ENCODE results near the gene ZNF598.
A peak's percentile ranks its signal among the peaks of the same experiment; 100 is the strongest.

Gene ZNF598

GRCh38 chr16:2009791-2010510 lies at the start of gene ZNF598:
ZNF598 (minus strand) TSS chr16:2009821.
- peak; percentile 25 for DNase-seq

DNA sequence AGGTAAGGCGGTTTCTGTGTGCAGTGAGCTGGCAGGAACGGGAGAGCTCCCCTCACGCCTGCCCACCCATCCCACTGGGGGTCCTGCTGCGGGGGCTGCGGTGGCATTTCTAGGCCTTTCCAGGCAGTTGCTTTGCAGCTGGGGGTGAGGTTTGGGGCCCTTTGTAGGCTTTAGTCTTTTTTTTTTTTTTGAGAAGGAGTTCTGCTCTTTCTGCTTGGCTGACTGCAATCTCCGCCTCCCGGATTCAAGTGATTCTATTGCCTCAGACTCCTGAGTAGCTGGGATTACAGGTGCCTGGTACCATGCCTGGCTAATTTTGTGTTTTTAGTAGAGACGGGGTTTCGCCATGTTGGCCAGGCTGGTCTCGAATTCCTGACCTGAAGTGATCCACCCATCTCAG lies 49.3 kb upstream of the ZNF598 start:
- DNase-seq = no peak

- no peak for DNase-seq
These were observed 48.8 kb upstream of the ZNF598 start for GRCh38 chr16:2058420-2058819.

- DNase-seq = no peak
These were observed 47.8 kb upstream of the ZNF598 start for GRCh38 chr16:2057438-2057837.

DNA sequence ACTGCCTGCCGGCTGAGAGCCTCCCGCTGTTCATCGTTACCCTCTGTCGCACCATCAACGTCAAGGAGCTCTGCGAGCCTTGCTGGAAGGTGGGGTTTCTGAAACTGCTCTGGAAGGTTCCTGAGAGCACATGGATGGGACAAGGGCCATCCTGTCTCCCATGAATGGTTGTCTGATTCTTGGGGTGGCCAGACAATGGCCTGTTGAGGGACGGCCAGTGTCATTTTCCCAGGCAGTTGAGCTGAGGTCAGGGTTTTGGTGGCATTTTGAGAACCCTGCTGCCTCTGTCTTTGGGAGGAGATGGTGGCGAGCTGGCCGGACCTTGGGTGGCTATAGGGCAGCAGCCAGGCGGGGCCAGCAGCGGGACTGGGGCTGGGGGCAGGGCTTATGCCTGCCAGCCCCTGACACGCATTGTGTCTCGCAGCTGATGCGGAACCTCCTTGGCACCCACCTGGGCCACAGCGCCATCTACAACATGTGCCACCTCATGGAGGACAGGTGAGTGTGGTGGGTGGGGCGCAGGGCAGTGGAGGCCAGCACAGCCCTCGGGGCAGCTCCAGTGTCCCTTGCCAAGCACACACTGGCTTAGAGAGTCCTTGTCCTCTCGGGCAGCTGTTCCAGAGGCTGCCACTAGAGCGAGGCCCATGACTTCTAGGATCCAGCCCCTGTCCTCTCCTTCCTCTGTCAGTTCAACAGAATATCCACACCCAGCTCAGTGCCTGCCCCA lies 47.2 kb upstream of the ZNF598 start:
- no peak for DNase-seq

GRCh38 chr16:2056077-2056476 lies 46.5 kb upstream of the ZNF598 start:
- DNase-seq = no peak

GRCh38 chr16:2054543-2055245 lies 45.1 kb upstream of the ZNF598 start:
- DNase-seq = no peak

GRCh38 chr16:2053897-2054296 lies 44.3 kb upstream of the ZNF598 start:
- no peak for DNase-seq

DNA sequence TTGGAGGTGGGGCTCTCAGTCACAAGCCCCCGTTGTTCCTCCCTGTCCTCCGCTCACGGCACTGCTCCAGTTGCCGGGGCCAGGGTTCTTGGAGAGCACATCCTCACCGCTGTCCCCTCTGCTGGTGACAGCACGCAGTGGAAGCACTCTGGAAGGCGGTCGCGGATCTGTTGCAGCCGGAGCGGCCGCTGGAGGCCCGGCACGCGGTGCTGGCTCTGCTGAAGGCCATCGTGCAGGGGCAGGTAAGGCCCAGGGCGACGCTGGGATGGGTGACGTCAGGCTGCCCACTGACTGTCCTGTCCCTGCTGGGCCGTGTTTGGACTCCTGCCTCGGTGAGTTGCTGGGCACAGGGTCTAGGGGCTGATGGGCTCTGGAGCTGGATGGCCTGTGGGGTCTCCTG lies 43.6 kb upstream of the ZNF598 start:
- no peak for DNase-seq

GRCh38 chr16:2048116-2048543 lies 38.5 kb upstream of the ZNF598 start:
- no peak for DNase-seq

DNA sequence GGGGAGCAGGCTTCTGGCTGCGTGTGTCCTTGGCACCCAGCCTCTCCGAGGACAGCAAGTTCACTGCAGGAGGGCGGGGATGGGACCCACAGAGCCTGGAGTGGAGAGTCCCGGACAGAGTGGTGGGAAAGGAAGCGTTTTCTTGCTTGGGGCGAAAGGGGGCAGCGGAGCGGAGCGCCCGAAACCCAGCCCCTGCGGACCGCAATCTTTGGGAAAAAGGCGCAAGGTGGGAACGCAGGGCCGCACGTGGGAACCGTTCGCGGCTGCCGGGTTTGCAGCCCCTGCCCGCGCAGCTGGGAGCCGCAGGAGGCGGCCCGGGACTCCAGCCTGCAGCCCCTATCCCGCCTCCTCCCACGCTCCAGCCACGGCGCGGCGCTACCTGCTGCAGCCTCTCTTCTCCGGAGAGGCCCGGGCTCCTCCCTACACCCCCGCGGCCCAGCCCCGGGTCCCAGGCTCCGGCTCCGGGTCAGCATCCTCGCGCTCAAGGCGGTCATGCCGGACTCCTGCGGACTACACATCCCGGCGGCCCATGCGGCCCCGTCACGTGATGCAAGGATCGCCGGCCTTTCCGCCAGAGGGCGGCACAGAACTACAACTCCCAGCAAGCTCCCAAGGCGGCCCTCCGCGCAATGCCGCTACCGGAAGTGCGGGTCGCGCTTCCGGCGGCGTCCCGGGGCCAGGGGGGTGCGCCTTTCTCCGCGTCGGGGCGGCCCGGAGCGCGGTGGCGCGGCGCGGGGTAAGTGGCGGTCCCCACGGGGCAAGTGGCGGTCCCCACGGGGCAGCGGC lies 37.9 kb upstream of the ZNF598 start, which contains the start of the genes NTHL1 and TSC2:
NTHL1 (minus strand) TSS at position 505 of the 786 bp plus-strand sequence; CDS start at position 494, 11 bp downstream.
TSC2 (plus strand) TSS at position 656 of the 786 bp plus-strand sequence. CDS start 631 bp downstream, outside the sequence.
- peak; percentile 85 for DNase-seq

GRCh38 chr16:2046893-2047329 lies 37.3 kb upstream of the ZNF598 start:
- no peak for DNase-seq

DNA sequence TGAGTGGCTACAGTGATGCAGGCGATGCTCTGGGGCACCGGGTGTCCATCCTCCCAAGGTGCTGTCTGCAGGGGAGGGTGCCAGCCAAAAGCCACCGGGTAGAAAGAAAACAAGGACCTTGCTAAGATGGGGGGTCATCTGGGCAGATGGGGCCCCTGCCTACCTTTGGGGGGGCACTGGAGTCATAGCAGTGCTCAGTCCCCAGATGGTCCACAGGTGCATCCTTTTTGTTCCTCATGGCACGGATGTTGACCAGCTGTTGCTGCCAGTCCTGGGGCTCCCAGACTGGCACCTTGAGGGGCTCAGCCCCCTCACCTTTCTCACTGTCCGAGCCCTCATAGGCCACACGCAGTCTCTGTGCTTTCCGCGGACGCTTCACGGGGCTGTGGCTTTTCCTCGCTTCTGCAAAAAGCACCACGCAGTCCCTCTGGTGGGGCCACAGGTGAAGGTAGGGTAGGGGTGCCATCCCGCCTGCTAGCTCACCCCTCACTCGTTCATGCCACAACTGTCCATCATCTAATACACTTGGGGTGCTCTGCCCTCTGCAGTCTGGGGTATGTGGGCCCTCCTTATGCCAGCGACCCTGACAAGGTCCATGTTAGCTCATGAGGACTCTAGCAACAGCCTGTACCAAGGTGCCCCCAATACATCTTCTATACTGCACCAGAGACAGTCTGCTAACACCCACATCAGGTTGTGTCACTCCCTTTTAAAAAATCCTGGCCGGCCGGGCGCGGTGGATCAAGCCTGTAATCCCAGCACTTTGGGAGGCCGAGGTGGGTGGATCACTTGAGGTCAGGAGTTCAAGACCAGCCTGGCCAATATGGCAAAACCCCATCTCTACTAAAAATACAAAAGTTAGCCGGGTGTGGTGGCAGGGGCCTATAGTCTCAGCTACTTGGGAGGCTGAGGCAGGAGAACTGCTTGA lies 36.6 kb upstream of the ZNF598 start:
- no peak for DNase-seq

DNA sequence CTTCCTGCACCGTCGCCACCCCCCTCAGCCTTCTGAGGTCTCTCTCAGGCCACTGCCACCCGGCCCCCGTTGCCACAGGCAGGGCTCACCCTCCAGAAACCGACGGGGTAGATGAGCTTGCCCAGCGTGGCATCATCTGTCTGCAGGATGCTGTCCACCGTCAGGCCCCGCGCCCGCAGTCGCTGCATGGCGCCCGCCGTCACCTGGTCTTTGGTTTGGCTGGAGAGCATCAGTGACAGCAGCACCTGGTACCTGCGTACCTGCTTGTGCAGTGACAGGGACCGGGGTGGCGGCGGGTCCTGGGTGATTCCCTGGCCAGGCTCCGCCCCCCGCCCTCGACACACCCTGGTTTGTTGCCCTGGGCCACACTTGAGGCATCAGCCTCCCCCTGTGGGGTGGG lies 34.9 kb upstream of the ZNF598 start:
- DNase-seq = no peak

GRCh38 chr16:2043667-2044451 lies 34.2 kb upstream of the ZNF598 start:
- peak; percentile 63 for DNase-seq

- DNase-seq = no peak
These were observed 33.5 kb upstream of the ZNF598 start for GRCh38 chr16:2042986-2043666.

GRCh38 chr16:2042171-2042985 lies 32.8 kb upstream of the ZNF598 start:
- peak; percentile 80 for DNase-seq

DNA sequence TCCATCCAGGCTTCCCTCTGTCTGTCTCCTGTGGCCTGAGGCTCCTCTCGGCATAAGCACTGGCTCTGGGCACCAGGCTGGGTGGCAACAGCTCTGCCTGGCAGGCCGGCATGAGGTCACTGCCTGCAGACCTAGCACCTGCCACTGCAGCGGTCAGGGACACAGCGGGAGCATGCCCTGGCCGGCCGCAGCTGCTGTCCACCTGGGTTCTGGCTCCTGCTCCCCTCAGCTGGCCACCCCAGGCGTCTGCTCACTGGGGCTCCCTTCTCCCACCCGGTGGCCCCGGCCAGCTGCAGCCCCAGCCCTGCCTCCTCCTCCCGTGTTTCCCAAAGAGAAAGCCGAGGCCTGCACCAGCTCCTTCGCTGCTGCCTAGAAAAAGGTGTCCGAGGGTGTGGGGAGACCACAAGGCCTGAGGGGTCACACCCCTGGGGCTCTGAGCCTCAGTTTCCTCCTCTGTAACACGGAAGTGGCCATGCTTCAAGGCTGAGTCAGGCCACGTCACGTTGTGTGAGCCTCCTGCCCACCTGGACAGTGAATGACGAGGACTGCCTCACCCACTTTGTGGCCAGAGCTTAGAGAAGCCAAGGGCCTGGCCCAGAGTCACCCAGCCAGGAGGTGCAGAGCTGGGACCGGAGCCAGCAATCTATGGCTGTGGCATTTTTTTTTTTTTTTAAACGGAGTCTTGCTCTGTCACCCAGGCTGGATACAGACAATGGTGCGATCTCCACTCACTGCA lies 31.3 kb upstream of the ZNF598 start:
- DNase-seq = peak; percentile 48
